ENCODE data around the gene ANKRD13A.
A peak's percentile ranks its signal among the peaks of the same experiment; 100 is the strongest.

ANKRD13A gene

DNA sequence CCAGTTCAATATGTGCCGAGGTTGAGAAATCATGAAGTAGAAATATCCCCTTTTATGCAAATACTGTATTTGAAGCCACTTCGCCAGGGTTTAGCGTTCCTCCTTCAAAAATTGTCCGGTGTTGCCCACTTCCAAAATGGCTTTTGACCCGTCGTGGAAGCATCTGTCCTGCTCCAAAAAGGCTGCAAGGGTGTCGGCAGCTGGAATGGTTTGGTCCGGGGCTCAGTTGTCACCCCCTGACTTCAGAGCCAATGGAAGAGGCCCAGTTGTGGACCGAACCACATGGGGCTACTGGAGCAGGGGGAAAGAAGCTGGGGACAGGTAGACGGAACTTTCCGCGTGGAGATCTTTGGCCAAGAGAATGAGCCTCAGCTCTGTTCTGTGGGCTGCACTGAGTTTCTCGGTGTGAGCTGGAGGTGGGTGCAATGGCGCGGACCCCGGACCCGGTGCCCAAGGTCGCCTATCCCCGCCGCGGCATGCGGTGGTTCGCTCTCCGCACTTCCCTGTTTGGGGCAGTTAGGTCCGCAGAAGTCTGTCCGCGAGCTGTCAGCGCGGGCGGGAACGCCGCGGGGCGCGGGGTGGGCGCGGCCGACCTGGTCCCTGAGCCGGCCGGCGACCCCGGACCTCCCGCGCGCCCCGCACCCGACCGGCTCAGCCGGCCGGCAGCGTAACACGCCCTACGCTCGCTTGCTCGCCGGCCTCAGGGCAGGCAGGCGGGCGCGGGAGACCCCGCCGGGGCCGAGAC, at the start of gene ANKRD13A:
Gene ANKRD13A, plus strand, starts transcription at position 527 of the 745 bp plus-strand sequence. CDS start 259 bp downstream, outside the sequence.
- peak; percentile 57 for DNase-seq (ENCODE audit: low read depth)

DNA sequence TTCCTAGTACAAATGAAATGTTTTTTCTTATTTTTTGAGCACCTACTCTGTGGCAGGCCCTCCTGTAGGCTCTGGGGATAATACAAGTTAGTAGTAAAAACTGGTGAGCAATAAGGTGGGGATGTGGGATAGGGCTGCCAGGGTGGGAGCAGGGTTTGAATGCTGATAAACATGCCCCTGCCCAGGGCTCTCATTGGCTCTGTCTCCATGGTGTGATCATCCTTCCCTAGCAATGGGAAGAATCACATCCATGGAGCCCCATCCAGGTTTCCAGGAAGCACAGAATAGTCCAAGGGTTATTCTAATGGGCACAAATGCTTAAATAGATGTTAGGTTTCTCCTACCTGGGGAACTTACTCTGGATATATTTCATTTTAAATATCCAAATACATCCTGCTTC, 48.6 kb upstream of the ANKRD13A start:
- DNase-seq (ENCODE audit: low read depth) = no peak

DNA sequence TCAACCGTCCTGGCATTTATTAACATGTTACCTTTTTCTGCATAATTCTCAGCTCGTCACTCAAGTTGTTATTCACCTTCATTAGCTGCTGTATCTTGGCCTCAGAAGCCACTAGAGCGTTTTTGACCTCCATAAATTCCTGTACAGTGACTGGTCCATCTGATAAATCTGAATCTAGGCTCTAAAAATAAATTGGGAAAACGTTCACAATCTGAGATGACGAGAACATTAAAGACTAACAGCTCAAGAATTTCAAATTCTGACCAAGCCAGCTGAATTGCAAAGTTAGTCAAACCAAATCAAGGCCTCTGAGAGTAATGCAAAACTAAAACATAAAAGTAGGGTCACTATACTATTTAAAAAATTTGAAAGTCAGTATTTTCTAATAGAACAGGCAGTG, 48.1 kb upstream of the ANKRD13A start:
- DNase-seq (ENCODE audit: low read depth) = no peak

DNA sequence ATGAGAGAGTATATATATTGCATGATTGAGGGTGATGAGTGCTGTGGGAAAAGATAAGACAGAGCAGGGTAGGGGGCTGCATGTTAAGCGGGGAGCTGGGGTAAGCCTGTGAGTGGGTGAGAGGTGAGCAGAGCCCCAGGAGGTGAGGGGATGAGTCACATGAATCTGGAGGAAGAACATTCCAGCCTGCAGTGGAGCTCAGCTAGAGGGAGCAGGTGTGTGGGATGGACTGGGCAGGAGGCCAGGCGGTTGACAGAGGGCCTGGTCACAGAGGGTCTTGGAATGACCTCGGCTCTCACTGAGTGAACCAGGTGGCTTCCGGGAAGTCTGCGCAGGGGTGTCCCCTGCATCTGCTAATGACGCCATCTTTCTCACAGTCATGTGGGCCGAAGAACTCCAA, 47.5 kb upstream of the ANKRD13A start:
- no peak for DNase-seq (ENCODE audit: low read depth)

GRCh38 chr12:109952160-109952858, 46.9 kb upstream of the ANKRD13A start:
- no peak for DNase-seq (ENCODE audit: low read depth)

DNA sequence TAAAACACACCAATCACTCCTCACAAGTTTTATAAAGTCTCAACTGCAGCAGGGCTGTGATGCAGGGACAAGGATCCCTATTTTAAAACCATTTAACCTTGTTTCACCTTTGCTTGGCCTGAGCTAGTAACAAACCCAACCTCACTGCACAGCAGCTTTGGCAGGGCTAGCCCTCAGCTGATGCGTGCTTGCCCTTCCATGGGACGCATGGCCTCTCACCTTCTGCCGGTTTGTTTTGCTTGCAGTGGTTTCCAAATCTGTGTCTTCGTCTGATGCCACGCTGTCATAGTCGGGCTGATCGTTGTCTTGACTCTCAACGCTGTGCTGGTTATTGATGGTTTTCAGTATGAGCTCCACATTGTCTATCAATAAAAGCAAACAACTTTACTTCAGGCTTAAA, 46.4 kb upstream of the ANKRD13A start:
- no peak for DNase-seq (ENCODE audit: low read depth)

DNA sequence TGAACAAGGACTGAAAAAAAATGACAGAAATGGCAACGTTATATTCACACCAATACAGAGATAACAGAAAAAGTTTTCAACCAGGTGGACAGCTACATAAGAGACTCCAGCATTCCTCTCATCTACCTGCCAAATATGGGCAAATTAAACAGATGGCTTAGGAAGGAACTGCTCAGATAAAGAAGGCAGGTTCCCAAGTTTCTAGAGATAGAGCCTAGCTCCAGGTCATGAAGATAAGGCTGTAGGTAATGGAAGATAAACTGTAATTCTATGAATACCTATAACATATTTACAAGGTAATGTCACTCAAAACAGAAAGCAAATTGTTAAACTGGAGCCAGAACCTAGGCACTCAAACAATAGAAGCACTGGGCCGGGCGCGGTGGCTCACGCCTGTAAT, 45.6 kb upstream of the ANKRD13A start:
- no peak for DNase-seq (ENCODE audit: low read depth)

- DNase-seq (ENCODE audit: low read depth) = no peak
Measured at GRCh38 chr12:109958374-109958773, 40.9 kb upstream of the ANKRD13A start.

DNA sequence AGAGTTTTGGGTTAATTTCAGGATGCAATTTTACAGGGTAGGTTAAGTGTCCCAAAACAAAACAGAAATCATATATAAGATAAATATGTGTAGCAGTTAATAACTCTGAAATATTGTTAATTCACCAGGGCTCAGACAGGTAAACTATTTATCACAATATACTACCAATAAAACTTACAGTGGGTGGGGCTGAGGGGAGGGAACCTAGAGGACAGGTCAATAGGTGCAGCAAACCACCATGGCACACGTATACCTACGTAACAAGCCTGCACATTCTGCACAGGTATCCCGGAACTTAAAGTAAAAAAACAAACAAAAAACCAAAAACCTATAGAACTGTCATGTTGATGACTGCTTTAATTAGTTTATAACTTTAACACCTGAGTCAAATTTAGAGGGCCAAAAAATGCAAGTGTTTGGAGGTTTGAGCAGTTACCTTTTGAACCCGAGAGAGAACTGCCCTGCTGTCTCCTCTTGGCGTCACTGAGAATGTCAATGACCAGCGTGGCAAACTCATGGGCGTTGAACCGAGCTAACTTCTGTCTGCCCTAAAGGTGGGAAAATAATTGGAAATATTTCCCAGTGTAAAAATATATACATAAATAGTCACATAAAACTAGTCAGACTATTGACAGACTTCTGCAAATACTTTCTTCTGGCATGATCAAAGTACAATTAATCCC, 39.7 kb upstream of the ANKRD13A start:
- no peak for DNase-seq (ENCODE audit: low read depth)

- no peak for DNase-seq (ENCODE audit: low read depth)
Measured at GRCh38 chr12:109961201-109961600, 38.0 kb upstream of the ANKRD13A start.

DNA sequence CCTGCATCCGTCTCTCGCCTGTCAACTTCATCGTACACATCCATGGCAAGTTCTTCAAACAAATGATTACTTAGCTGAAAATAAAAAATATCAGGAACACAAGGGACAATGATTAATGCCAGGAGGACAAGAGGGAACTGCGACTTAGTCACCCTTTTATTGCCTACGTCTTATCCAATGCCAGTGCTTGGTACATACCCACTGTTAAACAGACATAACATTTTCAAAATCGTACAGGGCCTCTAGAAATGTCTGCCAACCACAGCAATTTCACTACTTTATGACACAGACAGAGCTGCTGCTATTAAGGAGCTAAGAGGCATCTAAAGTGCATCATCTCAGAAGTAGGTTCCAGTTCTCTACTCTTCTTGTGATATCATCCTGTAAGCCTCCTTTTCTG, 37.6 kb upstream of the ANKRD13A start:
- no peak for DNase-seq (ENCODE audit: low read depth)

- no peak for DNase-seq (ENCODE audit: low read depth)
Measured at GRCh38 chr12:109962398-109962797, 36.8 kb upstream of the ANKRD13A start.

DNA sequence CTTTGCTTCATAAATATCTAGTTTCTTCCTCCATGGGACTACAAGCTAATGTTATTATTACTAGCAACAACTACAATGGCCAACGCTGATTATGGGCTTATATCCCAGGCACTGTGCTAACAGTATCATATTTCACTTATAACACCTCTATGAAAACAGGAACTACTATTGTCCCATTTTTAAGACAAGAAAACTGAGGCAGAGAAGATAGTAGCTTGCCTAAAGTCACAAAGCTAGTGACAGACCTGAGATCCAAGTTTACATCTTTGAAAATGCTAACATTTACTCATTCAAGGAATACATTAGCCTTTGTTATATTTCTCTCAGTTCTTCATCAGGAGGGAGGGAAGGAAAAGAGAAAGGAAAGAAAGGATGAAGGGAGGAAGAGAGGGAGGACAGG, 35.9 kb upstream of the ANKRD13A start:
- DNase-seq (ENCODE audit: low read depth) = no peak

GRCh38 chr12:109963743-109964429, 35.3 kb upstream of the ANKRD13A start:
- no peak for DNase-seq (ENCODE audit: low read depth)

GRCh38 chr12:109966546-109966945, 32.7 kb upstream of the ANKRD13A start:
- DNase-seq (ENCODE audit: low read depth) = no peak

DNA sequence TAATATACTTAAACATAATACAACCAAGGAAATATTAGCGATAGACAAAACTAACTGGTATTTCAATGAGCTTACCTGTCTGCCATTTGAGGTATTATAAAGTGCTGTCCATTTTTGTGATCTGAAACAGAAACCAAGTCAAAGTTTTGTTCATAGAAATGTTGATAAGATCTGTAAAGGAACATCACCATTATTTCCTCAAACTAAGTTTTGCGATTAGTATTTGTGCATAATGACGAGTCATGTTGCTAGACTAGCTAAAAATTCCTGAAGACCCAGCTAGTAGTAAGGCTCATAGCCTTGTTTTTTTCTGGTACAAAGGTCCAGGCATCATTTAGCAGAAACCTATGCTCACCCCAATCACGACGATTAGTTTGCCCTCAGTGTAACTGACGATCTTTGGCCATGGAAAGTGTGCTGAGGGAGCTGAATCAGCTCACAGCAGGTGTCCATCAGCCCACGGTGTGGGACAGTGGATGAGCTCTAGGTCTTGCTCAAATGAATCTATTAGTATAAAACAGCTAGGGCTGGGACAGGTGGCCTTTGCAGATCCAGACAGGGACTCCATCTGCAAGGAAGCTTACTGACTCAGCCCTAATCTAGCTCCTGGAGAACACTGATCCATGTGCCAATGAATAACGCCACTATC, 31.7 kb upstream of the ANKRD13A start:
- DNase-seq (ENCODE audit: low read depth) = no peak

- no peak for DNase-seq (ENCODE audit: low read depth)
Measured at GRCh38 chr12:109968032-109968420, 31.2 kb upstream of the ANKRD13A start.

GRCh38 chr12:109968801-109969200, 30.4 kb upstream of the ANKRD13A start:
- DNase-seq (ENCODE audit: low read depth) = no peak

DNA sequence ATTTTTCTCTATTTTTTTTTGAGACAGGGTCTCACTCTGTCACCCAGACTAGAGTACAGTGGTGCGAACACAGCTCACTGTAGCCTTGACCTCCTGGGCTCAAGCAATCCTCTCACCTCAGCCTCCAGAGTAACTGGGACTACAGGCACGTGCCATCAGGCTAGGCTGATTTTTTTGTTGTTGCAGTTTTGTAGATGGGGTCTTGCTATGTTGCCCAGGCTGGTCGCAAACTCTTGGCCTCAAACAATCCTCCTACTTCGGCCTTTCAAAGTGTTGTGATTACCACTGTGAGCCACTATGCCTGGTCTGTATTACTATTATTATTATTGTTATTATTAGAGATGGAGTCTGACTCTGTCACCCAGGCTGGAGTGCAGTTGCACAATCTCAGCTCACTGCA, 26.4 kb upstream of the ANKRD13A start:
- no peak for DNase-seq (ENCODE audit: low read depth)

GRCh38 chr12:109981311-109981710, 17.9 kb upstream of the ANKRD13A start:
- DNase-seq (ENCODE audit: low read depth) = no peak

DNA sequence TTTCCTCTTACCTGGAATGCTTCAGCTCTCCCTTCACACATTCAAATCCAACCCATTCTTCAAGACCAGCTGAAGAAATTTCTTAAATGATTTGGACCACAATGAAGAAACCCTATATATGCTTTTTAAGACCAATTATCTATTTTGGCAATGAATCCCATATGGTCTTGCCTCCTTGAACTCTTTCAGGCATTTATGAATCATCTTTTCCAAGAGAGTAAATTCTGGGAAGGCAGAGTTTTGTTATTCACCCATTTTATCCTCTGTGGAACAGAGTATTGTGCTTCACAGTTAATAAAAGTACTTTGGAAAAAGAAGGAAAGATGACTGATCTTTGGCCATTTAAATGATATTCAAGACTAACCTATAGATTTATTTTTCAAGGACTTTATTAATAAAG, 17.0 kb upstream of the ANKRD13A start:
- no peak for DNase-seq (ENCODE audit: low read depth)

Measured in stimulated activated CD8-positive, alpha-beta memory T cell treated with anti-CD3 and anti-CD28 coated beads, Interleukin-15, amount 100 ng/mL, for 24 hours (primary cell).